Chondrocyte (in vitro differentiated cells): Measurements from ENCODE around the gene RNF207. TPM values are rescaled to one million over a fixed set of nuclear protein-coding genes. Genes with fewer than 3 reads are reported as not detected.

Experiments
- DNase-seq: peaks from one replicate; pipeline ENCODE4 v3.0.0; 2021; ENCODE audit warnings: mixed read lengths, low spot score
- H3K27ac Mint-ChIP-seq: one replicate; pipeline ENCODE4 v1.8.0; 2021; ENCODE audit warnings: mild to moderate bottlenecking, moderate library complexity, mixed read lengths; ENCODE audit not compliant: unreplicated experiment
- H3K27me3 Mint-ChIP-seq: 2 replicates; pipeline ENCODE4 v1.8.0; 2021; ENCODE audit warnings: low read depth, mixed read lengths
- H3K36me3 Mint-ChIP-seq: 2 replicates; pipeline ENCODE4 v1.8.0; 2021; ENCODE audit warnings: low read depth, mixed read lengths
- H3K4me1 Mint-ChIP-seq: 2 replicates; pipeline ENCODE4 v1.8.0; 2021; ENCODE audit warnings: low read depth, mild to moderate bottlenecking, mixed read lengths
- H3K4me3 Mint-ChIP-seq: one replicate; pipeline ENCODE4 v1.8.0; 2021; ENCODE audit warnings: mild to moderate bottlenecking, moderate library complexity, mixed read lengths; ENCODE audit not compliant: unreplicated experiment
- H3K9me3 Mint-ChIP-seq: 2 replicates; pipeline ENCODE4 v1.8.0; 2021; ENCODE audit warnings: low read depth, mixed read lengths
- total RNA-seq: library from RNA; stranded (reverse); gene quantifications from 3 replicates; pipeline ENCODE4 v1.2.1, GENCODE V29; 2021
- TF ChIP-seq, protein P1 (sequence below): fragments of 200-600 bp; sonication (generic); IDR thresholded peaks from 2 replicates; pipeline ENCODE4 v1.5.0; 2021; ENCODE audit warnings: antibody characterized with exemption, mild to moderate bottlenecking, moderate library complexity

The RNF207 gene
- total RNA-seq, 1 donor from 2014 or later, result 19.9 TPM

GRCh38 chr1:6225651-6226050 lies 19.7 kb downstream of the RNF207 start:
- no peak for DNase-seq
- peaks cover 17% of the 10 kb centered on the region for H3K4me1 Mint-ChIP-seq
- H3K27me3 Mint-ChIP-seq, result no peaks in the 10 kb centered on the region
- H3K4me3 Mint-ChIP-seq, result no peak overlapping the region
- no peaks in the 10 kb centered on the region for H3K9me3 Mint-ChIP-seq
- H3K27ac Mint-ChIP-seq, result no peak overlapping the region
- H3K36me3 Mint-ChIP-seq, result peaks cover 21% of the 10 kb centered on the region
- TF ChIP-seq, protein P1, sequence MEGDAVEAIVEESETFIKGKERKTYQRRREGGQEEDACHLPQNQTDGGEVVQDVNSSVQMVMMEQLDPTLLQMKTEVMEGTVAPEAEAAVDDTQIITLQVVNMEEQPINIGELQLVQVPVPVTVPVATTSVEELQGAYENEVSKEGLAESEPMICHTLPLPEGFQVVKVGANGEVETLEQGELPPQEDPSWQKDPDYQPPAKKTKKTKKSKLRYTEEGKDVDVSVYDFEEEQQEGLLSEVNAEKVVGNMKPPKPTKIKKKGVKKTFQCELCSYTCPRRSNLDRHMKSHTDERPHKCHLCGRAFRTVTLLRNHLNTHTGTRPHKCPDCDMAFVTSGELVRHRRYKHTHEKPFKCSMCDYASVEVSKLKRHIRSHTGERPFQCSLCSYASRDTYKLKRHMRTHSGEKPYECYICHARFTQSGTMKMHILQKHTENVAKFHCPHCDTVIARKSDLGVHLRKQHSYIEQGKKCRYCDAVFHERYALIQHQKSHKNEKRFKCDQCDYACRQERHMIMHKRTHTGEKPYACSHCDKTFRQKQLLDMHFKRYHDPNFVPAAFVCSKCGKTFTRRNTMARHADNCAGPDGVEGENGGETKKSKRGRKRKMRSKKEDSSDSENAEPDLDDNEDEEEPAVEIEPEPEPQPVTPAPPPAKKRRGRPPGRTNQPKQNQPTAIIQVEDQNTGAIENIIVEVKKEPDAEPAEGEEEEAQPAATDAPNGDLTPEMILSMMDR, result no peak

DNA sequence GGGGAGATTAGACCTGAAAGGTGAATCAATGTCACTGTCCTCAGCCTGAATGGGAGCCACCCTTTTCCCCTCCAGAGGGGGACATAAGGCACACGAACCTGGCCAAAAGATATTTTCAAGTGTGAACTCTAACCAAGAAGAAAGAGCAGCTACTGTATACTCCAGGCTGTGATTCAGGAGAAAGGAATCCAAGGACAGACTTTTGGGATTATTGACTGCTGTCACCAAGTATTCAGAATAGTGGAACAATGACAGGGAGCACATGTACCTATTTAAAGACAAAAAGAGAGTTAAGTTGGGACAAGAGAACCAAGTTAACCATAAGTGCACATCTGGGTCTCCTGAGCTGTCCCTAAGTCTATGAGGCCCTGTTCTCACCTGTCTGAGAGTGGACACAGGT lies 27.5 kb downstream of the RNF207 start:
- H3K4me3 Mint-ChIP-seq, result no peak overlapping the region
- TF ChIP-seq, protein P1, result no peak
- no peaks in the 10 kb centered on the region for H3K9me3 Mint-ChIP-seq
- no peaks in the 10 kb centered on the region for H3K27me3 Mint-ChIP-seq
- H3K27ac Mint-ChIP-seq, result no peak overlapping the region
- H3K4me1 Mint-ChIP-seq, result peaks cover 12% of the 10 kb centered on the region
- DNase-seq, result no peak
- peaks cover 17% of the 10 kb centered on the region for H3K36me3 Mint-ChIP-seq

- peaks cover 6% of the 10 kb centered on the region for H3K27me3 Mint-ChIP-seq
These were observed 28.8 kb downstream of the RNF207 start for GRCh38 chr1:6234502-6235295.

GRCh38 chr1:6235296-6235677 lies 29.4 kb downstream of the RNF207 start:
- Mint-ChIP-seq H3K27me3 (peaks cover 10% of the 10 kb centered on the region), H3K9me3 (no peaks in the 10 kb centered on the region), H3K27ac (peak overlapping the region; percentile 85), H3K36me3 (peaks cover 15% of the 10 kb centered on the region), H3K4me1 (peaks cover 12% of the 10 kb centered on the region), H3K4me3 (peak overlapping the region; percentile 83)
- TF ChIP-seq, protein P1, result no peak
- DNase-seq, result no peak

More at GRCh38 chr1:6234502-6235295, 28.8 kb downstream of the RNF207 start:
- Mint-ChIP-seq H3K4me3 (peak overlapping the region; percentile 83), H3K9me3 (no peaks in the 10 kb centered on the region), H3K27ac (peak overlapping the region; percentile 85), H3K4me1 (peaks cover 12% of the 10 kb centered on the region), H3K36me3 (peaks cover 16% of the 10 kb centered on the region)
- TF ChIP-seq, protein P1, result no peak
- no peak for DNase-seq

DNA sequence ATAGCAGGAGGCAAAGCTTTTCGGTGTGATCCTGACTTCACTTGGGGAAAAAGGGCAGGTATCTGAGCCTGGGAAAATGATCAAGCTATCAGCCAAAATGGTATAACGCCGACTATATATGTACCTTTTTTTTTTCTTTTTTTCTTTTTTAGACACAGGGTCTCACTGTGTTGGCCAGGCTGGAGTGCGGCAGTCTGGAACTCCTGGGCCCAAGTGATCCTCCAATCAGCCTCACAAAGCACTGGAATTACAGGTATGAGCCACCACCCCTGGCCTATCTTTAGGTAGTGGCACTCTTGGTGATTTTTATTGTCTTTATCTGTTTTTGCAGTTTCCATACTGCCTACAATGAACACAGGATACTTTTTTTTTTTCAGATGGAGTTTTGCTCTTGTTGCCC lies 31.2 kb downstream of the RNF207 start:
- Mint-ChIP-seq H3K27ac (no peak overlapping the region), H3K27me3 (peaks cover 22% of the 10 kb centered on the region), H3K4me1 (peaks cover 18% of the 10 kb centered on the region), H3K9me3 (no peaks in the 10 kb centered on the region), H3K4me3 (no peak overlapping the region), H3K36me3 (peaks cover 8% of the 10 kb centered on the region)
- TF ChIP-seq, protein P1, result no peak
- no peak for DNase-seq
